HL-60 (cell line): ENCODE measurements around the gene KDM3A.

Experiments used
- DNase-seq, 2 experiments: peaks; one replicate each; pipeline ENCODE4 v3.0.0-alpha.2; 2010 to 2020; ENCODE audit warnings: low read depth in 1 of 2, low spot score in 1 of 2
- H3K27ac ChIP-seq: fragments of 250-450 bp; sonication (Bioruptor Pico); replicated peaks from 2 replicates; pipeline ENCODE4 v1.5.1; 2020; ENCODE audit warnings: mild to moderate bottlenecking, moderate library complexity
- H3K27me3 ChIP-seq: fragments of 250-450 bp; sonication (Bioruptor Pico); 2 replicates; pipeline ENCODE4 v1.5.1; 2021; ENCODE audit warnings: mild to moderate bottlenecking, moderate library complexity; ENCODE audit not compliant: insufficient read depth, poor library complexity, severe bottlenecking
- H3K4me3 ChIP-seq: replicated peaks from 2 replicates; pipeline ENCODE4 v1.5.1; 2011; ENCODE audit warnings: mild to moderate bottlenecking, control low read depth, low read length; ENCODE audit not compliant: insufficient read depth
- CTCF ChIP-seq: IDR thresholded peaks from one replicate; pipeline ENCODE4 v1.5.1; 2011; ENCODE audit warnings: low read length, control low read depth, inconsistent platforms; ENCODE audit not compliant: insufficient read depth
- GABPA ChIP-seq: IDR thresholded peaks from 2 replicates; pipeline ENCODE4 v1.6.1; 2012; ENCODE audit warnings: low read depth
- POLR2AphosphoS5 ChIP-seq: IDR thresholded peaks from 2 replicates; pipeline ENCODE4 v1.6.1; 2012; ENCODE audit warnings: low read depth
- REST ChIP-seq: IDR thresholded peaks from 2 replicates; pipeline ENCODE4 v1.6.1; 2012; ENCODE audit warnings: low read depth; ENCODE audit not compliant: insufficient replicate concordance
- SPI1 ChIP-seq: IDR thresholded peaks from 2 replicates; pipeline ENCODE4 v1.6.1; 2012; ENCODE audit warnings: low read depth, mild to moderate bottlenecking, borderline replicate concordance

Gene KDM3A

GRCh38 chr2:86464652-86465051 lies 23.5 kb downstream of the KDM3A start:
- TF ChIP-seq CTCF, result no peak
- no peak for TF ChIP-seq POLR2AphosphoS5
- no peak for TF ChIP-seq SPI1
- TF ChIP-seq GABPA, result no peak
- no peak for TF ChIP-seq REST
- no peak overlapping the region for H3K27ac ChIP-seq
- no peaks in the 10 kb centered on the region for H3K27me3 ChIP-seq
- no peak overlapping the region for H3K4me3 ChIP-seq
- DNase-seq, result no peak

GRCh38 chr2:86466306-86466705 lies 25.1 kb downstream of the KDM3A start:
- Histone ChIP-seq H3K4me3 (no peak overlapping the region), H3K27ac (no peak overlapping the region), H3K27me3 (no peaks in the 10 kb centered on the region)
- no peak for DNase-seq
- no peak for TF ChIP-seq POLR2AphosphoS5
- TF ChIP-seq SPI1, result no peak
- TF ChIP-seq GABPA, result no peak
- TF ChIP-seq CTCF, result no peak
- no peak for TF ChIP-seq REST

GRCh38 chr2:86468162-86469033 lies 27.2 kb downstream of the KDM3A start:
- no peak for DNase-seq
- H3K27ac ChIP-seq, result no peak overlapping the region

More at GRCh38 chr2:86468162-86469033, 27.2 kb downstream of the KDM3A start:
- Histone ChIP-seq H3K27me3 (no peaks in the 10 kb centered on the region), H3K4me3 (no peak overlapping the region)
- no peak for TF ChIP-seq CTCF
- TF ChIP-seq POLR2AphosphoS5, result no peak
- no peak for TF ChIP-seq REST
